Measurements from ENCODE around the gene MXD1.
"Not testable (repeated sequence)": the region's sequence is repeated elsewhere in the genome, so short reads cannot be mapped to it uniquely, and the experiment has no call there.

MXD1 gene

DNA sequence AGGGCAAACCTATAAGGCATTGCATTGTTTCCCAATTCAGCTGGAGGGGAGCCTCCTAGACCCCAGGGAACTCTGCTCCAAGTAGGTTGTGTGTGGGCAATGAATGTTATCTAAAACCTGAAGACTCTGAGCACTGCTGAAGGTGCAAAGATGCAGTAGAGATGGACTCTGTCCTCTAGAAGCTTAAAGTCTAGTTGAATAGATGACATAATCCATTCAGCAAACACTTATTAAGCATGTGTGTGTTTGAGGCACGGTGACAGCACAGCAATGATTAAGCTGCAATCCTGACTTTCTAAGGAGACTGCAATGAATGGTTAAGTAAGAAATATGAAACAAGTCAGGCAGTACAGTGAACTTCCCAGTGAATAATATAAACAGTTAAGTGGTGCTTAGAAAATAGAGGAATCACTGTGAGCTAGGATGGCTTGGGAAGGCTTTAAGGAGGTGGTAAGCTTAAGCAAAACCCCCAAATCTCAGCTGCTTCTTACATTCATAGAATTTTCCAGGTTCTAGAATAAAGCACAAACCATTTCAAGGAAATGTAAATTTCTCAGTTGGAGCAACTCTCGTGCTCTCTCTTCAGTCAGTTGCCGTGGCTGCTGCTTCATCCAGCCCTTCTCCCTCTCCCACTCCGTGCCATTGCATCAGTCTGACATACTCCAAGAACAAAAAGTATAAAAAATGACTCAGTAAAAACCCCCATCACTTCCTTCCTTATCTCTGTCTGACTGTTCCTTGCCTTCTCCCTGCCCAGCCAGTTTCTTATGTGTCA is 19.1 kb downstream of the MXD1 start:
- DNase-seq = peak; percentile 43

DNA sequence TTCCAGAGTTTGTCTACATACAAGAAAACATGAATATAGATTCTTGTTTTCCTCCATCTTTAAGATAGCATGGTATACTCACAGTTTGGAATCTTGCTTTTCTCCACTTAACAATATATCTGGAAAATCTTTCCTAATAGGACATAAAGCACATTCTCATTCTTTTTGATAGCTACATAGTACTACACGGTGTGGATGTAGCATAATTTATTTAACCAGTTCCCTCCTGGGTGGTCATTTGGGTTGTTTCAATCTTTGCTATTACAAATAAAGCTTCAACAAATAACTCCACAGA is 19.7 kb downstream of the MXD1 start:
- DNase-seq = no peak

DNA sequence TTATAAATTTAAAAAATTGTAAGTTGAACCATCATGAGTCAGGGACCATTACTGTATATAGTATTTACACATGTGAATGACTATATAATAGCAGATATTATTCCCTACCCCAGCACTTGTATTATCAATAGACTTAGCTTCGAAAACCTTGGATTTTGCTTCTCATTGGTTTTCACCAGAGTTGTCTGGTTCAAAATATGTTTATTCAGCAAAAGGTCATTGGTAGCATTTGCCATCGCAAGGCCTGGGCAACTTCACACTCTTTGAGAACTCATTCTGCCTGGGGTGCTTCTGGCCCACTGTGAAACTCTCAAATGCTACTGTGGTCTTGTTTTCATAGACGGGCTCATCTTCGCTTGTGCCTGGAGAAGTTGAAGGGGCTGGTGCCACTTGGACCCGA is 20.1 kb downstream of the MXD1 start:
- no peak for DNase-seq

DNA sequence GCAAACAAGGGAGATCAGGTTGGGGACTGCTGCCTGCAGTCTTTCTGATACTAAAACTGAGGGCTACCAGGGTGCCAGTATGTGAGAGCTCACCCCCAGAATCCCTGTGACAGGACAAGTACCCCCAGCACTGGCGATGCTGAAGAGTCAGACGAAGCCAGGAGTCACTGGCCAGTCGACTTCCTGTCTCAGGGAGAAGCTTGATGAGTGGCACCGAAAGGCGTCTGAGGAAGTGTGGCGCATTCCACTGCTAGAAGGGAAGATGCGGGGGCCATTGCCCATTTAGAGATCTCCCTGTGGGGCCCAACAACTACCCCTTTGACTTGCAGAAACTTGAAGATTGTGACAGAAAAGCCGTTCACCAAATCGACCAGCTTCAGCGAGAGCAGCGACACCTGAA is 22.0 kb downstream of the MXD1 start:
- no peak for DNase-seq

DNA sequence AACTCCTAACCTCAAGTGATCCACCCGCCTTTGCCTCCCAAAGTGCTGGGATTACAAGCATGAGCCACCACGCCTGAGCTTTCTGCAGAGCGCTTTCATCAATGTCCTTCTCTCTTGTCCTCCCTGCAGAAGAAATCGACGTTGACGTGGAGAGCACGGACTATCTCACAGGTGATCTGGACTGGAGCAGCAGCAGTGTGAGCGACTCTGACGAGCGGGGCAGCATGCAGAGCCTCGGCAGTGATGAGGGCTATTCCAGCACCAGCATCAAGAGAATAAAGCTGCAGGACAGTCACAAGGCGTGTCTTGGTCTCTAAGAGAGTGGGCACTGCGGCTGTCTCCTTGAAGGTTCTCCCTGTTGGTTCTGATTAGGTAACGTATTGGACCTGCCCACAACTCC is 23.1 kb downstream of the MXD1 start:
- DNase-seq = no peak

DNA sequence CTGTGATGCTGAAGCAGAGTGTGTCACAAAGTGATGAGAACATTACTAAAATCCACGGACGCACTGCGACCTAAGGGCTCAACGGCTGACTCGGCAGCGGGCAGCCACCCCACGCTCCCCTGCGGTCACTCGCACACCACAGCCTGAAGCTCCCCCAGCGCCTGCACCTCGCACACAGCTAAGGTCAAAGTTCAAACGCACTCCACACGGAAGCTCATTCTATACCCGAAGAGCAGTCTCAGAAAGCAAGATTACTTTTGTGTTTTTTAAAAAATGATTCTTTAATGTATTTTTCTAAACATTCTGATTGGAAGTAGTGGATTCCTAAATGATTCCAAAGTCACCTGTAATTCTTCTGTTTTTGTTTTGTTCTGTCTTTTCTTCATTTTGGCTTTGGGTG is 24.8 kb downstream of the MXD1 start:
- no peak for DNase-seq

DNA sequence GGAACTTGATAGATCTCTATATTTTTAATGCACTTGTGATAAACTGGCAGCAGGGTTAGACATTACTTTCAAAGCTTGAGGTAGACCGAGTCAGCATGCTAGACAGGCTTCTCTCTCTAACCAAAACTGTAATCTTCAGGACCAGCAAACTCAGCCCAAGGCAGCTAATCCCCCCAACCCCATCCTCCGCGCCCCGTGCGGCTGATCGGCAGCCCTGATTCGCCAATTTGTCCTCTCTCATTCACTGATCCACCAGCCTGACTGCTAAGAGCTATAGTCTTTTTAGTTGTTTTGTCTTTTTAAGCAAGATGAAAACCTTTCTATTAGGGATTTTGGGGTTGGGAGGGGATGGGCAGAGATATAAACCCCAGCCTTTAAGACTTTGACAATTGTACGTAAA is 25.8 kb downstream of the MXD1 start:
- DNase-seq = no peak

DNA sequence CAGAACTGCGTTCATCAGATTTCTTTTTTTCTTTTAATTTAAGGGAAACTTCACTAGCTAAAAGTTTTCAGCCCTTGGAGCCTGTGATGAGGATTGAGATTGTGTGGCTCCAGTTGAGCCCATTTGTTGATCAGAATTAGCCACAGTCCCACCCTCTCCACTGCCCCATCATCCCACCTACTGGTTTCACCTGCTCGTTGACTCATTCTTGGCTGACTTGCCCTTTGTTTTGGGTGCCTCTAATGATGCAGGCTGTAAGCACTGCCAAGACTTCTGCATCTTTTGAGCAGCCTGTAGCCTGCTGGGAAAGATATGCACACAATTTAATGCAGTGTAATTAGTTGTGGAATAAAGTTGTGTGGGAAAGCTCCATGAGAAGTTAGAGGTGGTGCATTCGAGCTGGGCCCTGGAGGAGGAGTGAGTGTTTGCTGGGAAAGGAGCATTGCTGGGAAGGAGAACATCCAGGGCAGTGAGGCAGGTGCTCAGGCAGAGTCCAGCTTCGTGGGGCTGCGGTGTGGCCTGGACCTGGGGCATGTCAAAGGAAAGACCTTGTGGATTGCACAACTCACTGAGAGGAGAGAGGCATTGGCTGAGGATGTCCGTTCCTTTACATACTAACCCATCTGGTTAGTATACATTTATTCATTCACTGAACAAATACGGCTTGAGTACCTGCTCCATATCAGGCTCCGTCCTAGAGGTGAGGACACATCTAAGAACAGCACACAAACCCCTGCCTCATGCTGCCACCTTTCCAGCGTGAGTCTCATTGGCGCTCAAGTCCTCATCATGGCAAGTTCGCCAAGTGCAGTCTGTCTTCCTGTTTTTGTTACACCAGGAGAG is 28.3 kb downstream of the MXD1 start:
- DNase-seq = no peak

DNA sequence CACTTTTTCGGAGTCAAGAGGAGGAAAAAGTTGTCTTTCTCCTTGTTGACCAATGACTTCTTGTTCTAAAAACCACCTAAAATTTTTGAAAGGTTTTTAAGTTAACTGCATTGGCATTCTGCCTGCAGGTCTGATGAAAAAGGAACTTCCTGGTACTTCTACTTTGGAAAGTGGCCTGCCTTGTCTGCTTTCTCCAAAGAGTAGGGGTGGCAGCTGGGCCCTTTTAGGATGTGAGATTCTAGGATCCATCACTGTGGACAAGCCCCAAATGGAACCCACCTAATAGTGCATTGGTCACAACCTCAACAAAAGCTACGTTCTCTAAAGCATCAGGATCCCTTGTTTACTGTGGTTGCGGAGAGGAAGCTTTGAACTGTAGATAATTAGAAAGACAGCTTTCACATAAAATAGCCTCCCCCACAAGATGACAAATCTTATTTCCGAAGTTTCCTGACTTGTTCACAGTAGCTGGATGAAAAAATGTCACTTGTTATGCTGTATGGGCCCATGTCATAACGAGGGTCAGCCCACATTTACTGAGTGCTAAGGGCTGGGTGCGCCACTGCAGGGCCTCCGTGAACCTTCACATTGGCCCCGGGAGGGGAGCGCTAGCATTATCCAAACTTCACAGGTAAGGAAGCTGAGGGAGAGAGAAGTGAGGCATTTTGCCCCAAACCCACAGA is 29.1 kb downstream of the MXD1 start:
- no peak for DNase-seq

DNA sequence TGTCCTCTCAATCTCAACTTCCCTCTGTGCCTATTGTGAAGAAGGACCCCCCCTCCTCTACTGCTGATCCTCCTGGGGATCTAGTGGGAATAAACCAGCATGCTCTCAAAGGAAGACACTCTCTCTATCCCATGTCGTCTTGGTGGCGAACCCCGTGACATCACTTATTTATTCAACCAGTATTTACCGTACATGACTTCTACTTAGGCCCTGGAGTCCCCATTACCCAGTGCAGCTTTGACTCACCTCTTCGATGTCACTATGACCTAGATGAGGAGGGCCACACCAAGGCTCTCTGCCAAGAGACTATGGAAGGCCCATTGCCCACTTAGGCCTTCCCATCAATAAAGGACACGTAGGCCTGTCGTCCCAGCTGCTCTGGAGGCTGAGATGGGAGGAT is 29.8 kb downstream of the MXD1 start:
- no peak for DNase-seq

DNA sequence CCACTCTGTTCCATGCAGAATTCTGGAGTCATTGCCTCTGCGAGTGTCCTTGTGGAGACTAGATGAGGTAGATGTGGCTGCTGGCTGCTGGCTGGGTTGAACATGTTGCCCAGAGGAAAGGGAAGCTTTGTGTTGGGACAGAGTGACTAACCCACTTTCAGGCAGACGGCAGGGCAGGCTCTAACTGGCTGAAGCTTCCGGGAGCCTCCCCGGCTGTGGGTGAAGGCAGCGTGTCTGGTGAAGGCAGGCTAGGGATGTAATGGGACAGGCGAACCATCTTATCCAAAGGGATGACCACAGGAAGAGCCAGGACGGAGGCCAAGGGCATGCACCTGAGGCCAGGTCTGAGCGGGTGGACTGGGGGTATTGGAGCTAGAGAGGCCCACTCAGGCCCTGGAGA is 30.5 kb downstream of the MXD1 start:
- DNase-seq = peak; percentile 68

DNA sequence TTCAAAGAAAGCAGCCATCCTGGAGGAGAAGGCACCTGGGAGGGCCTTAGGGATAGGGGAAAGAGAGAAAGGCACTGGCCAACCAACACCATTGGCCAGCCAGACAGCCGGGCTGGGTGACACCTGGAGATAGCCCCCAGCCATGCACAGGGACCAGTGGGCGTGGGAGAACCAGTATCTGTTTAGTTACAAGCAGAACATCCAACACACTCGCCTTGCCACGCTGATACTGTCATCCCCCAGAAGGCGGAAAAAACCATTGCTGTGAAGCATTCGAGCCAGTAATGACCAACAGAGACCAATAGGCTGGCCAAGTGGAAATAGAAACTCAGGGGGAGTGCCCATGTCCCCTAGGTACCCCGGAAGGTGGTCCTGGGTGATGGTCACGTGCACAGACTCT is 31.0 kb downstream of the MXD1 start:
- no peak for DNase-seq

DNA sequence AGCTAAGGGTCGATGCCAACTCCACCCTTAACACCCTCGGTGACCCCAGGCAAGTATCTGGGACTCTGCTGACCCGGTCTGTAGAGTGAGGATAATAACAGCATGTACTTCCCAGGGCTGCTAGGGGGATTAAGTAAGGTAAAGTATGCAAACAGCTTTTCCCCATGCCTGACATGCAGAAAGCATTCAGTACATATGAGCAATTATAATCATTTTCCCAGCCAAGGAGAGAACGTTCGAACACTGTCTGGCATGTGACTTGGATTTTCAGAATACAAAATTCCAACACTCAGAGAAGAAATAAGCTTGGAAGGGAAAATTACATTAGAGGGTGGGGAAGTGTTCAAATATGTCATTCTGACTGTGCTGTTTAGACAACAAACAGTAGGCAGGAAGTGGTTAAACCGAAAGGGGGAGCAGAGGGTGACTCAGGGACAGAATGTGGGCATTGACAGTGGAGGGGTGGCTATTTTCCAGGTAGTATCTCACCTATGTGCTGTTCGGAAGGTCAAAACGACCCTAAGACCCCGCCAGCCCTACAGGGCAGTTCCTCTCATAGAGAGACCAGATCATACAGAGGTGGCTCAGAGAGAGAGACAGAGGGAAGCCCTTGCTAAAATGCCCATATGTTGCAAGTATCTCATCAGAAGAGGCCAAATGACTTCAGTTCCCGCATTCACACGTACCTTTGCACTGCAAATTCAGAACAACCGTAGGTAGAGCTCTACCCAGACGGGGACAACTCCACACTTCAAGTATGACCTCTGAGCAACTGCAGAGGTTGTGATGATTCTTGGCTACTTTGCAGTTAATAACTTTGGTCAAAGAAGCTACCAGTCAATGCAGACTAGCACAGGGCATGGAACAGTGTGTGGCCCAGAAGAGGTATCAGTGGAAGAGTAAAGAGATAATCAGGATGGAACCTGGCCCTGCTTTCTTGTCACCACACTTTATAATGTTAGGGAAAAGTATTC is 31.7 kb downstream of the MXD1 start:
- DNase-seq = peak; percentile 60

DNA sequence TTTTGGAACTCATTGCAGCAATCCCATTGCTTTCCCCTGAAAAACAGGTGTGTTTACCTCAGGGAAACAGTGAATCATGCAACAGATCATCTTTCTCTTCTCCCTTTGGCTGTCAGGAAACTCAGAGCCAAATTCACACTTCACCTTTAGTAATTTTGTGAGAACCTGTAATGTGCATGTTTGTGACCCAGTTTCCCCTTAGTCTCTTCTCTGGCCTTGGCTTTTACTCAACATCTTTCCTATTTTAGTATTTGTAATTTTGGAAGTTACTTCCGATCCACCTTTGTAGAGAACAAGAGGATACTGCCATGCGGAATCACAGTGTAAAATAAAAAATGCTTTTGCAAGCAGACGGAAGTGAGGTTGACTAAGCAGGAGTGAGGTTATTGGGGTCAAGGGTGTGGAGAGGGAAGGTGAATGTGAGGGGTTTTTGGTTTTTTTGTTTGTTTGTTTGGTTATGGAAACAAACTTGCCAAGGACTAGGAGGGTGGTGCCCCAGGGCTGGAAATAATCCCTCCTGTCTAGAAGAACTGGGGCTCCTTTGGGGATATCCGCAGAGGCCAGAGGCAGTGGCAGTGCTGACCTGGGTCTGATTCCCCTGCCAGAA is 32.5 kb downstream of the MXD1 start:
- peak; percentile 53 for DNase-seq

DNA sequence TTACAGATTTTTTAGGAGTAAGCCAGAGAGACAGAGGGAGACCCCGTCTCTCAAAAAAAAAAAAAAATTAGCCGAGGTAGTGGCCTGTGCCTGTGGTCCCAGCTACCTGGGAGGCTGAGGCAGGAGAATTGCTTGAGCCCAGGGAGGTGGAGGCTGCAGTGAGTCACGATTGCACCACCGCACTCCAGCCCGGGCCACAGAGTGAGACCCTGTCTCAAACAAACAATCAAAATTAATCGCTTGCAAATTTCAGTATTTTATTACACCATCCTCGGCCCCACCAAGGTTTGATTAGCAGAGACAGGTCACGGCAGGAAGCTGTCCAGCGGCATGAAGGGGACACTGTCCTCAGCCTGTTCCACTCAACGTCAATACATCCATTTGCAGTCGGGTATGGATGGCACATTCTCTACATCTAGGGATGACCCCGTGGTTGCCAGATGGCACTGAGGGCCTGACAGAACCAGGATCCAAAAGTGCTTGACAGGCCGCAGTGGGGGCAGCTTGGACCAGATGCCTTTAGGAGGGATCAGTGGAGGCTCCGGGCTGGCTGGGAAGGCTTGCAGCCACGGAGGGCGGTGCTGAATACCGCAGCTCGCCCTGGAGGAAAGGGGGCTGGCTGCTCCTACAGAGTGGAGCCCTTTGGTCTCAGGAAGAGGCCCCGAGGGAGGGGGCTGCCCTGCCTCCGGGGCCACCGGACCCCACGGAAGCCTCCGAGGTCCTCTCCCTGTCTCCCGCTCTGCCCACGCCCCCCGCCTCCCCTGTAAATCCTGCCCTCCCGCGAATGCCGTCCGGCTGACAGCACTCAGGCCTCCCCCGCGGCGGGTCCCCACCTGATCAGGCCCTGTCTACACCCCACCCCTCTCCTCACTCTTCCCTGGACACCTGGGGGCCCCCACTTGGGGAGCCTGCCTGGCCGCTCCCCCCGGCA is 33.4 kb downstream of the MXD1 start:
- DNase-seq = no peak

DNA sequence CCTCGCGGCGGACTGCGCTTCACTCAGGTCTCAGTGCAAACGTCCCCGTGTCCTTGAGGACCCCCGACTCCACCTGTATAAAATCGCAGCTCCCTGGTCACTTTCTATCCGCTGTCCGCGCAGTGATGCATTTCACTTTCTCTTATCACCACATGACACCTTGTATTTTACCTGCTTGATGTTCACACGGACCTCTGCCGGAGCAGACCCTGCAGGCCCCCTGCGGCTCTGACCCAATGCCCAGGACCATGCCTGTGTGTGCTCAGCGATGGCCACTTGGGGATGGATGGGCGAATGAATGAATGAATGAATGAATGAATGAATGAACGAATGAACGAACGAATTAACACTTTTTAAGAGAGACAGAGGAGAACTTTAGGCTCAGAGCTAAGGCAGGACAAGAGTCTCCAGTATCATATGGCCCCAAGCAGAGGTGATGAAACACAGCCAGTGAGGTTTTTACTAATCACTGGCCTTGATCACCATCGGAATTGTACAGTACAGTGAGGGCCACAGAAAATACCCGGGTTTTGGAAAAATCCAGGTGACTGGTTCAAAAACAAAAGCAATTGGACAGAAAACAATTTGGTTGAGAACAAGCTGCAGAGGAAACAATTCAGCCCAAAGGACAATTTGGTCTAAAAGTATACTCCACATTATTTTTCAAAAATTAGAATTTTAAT is 34.2 kb downstream of the MXD1 start:
- no peak for DNase-seq

DNA sequence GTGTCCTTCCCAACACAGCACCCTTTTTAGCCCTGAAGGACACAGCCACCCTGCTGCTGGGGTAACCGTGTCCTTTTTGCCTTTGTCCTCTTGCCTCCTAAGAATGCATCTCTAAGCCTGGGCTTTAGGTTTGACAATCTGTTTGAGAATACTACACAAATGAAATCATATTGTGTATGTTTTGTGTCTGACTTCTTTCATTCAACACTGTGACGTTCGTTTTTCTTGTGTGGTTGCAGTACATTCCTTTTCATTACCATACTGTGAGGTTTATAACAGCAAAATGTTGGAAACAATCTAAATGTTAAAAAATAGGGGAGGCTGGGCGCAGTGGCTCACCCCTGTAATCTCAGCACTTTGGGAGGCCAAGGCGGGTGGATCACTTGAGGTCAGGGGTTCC is 35.3 kb downstream of the MXD1 start:
- no peak for DNase-seq

DNA sequence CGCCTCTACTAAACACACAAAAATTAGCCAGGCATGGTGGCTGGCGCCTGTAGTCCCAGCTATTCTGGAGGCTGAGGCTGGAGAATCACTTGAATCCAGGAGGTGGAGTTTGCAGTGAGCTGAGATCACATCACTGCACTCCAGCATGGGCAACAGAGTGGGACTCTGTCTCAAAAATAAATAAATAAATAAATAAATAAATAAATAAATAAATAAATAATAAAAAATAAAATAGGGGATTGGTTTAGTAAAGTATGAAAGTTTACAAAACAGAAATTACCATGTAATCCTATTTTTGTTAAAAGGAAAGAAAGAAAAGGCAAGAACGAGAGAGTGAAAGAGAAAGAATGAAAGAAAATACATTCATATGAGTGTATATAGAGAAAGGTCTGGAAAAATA is 35.8 kb downstream of the MXD1 start:
- DNase-seq = not testable (repeated sequence)

DNA sequence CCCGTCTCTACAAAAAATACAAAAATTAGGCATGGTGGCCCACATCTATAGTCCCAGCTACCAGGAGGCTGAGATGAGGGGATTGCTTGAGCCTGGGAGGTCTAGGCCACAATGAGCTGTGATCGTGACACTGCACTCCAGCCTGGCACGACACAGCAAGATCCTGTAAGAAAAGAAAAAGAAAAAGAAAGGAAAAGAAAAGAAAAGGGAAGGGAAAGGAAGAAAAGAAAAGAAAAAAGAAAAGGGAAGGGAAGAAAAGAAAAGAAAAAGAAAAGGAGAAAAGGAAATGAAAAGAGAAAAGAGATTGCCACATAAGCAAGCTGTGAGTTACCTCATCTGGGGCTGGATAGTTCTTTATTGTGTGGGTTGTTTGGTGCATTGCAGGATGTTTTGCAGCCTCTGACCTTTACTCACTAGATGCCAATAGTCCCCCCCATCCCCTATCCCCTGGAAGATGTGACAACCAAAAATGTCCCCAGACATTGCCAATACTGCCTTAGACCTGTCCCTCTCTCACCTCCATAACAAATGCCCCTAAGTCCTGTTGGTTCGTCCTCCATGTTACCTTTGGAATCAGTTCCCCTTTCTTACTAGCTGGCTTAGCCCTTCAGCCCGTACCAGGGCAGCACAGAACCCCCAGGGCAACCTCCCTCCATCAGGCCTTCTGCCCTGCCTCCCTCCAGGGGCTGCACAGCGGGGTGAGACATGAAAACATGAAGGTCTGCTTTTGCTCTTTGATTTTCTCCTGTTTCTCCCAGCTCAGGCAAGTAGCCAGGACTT is 37.6 kb downstream of the MXD1 start:
- DNase-seq = no peak

DNA sequence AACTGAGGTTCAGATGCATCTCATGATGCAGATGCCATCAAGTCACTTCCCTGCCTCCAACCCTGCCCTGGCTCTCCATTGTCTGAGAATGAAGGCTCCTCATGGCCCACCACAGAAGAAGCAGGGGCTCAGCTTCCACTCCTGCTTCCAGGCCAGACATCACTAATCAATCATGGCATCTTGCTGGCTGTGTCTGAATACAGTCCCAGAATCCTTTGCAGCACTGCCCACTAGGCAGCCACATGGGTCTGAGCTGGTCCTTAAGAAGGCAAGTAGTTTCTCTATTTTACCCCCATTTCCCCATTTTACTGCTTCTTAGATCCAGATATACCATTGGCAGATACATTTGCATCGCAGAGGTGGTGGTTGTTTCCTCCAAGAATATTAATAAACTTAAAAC is 39.2 kb downstream of the MXD1 start:
- no peak for DNase-seq
